Activated naive CD8-positive, alpha-beta T cell treated with anti-CD3 and anti-CD28 coated beads, Interleukin-2, amount 50 U/mL, for 24 hours (primary cell): ENCODE measurements around the gene NOL4L.

ENCODE experiments used
- ATAC-seq: fragments of 150-1000 bp; cut with Tn5 transposase; one replicate; pipeline ENCODE4 v1.10.0; 2021
- DNase-seq: peaks from one replicate; pipeline ENCODE4 v3.0.0; 2021
- H3K27ac Mint-ChIP-seq: one replicate; pipeline ENCODE4 v1.8.0; 2021; ENCODE audit warnings: mild to moderate bottlenecking, mixed read lengths
- H3K27me3 Mint-ChIP-seq: one replicate; pipeline ENCODE4 v1.8.0; 2021; ENCODE audit warnings: mixed read lengths
- H3K36me3 Mint-ChIP-seq: one replicate; pipeline ENCODE4 v1.8.0; 2021; ENCODE audit warnings: low read depth, mixed read lengths
- H3K4me1 Mint-ChIP-seq: one replicate; pipeline ENCODE4 v1.8.0; 2021; ENCODE audit warnings: mixed read lengths
- H3K4me3 Mint-ChIP-seq: one replicate; pipeline ENCODE4 v1.8.0; 2021; ENCODE audit warnings: mild to moderate bottlenecking, moderate library complexity, mixed read lengths
- H3K9me3 Mint-ChIP-seq: one replicate; pipeline ENCODE4 v1.8.0; 2021; ENCODE audit warnings: mixed read lengths

NOL4L gene, protein sequence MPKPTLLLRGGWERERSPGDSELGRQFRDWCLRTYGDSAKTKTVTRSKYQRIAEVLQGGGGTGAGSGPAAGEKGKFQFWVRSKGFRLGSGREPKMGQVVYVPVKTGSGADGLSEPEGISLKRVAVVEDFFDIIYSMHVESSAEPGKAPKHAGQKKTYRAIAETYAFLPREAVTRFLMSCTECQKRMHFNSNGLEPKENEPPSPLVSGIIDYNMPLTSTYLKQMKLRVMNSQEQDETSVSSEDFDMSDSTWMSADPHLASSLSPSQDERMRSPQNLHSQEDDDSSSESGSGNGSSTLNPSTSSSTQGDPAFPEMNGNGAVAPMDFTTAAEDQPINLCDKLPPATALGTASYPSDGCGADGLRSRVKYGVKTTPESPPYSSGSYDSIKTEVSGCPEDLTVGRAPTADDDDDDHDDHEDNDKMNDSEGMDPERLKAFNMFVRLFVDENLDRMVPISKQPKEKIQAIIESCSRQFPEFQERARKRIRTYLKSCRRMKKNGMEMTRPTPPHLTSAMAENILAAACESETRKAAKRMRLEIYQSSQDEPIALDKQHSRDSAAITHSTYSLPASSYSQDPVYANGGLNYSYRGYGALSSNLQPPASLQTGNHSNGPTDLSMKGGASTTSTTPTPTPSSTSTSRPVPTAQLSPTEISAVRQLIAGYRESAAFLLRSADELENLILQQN

GRCh38 chr20:32585011-32585585, at the start of gene NOL4L:
TSS of gene NOL4L (minus strand) at chr20:32585333. CDS start at chr20:32584890, 443 bp downstream.
- Mint-ChIP-seq H3K36me3 (no peaks in the 10 kb centered on the region), H3K4me3 (peak within 1 kb of the TSS; percentile 84), H3K4me1 (peaks cover 36% of the 10 kb centered on the region), H3K27me3 (peaks cover 21% of the 10 kb centered on the region), H3K27ac (peak within 1 kb of the TSS; percentile 80), H3K9me3 (no peaks in the 10 kb centered on the region)
- ATAC-seq: peak; percentile 21
- DNase-seq: peak; percentile 47

DNA sequence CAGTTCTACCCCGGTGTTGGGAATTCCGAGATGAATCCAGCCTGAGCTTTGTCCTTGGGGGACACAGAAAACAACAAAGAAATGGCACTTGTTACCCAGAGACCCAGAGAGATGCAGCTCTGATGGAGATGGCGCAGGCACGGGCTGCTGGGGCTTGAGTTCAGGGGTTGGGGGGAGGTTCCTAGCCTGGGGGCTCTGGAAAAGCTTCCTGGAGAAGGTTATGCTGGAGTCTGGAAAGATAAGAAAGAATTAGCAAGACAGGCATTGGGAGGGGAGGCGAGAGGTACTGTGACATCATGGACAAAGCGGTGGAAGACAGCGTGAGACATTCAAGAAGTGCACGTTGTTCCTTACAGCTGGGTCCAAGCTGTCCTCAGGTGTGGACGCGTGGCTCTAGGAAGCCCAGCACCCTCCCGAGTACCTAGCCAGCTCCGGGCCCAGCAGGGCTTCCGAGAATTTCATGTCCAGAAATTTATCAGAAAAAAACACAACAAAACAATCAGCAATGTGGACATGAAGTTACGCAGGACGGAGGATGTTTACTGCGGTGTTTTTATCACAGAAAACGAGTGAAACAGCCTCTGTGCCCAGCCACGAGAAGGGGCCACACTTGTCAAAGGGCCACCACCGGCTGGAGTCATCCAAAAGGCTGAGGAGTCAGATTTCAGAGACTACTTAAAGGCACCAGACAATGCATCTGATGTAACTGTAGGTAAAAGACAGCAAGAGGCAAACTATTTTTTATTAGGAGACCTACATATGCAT, 49.1 kb upstream of the NOL4L start:
- no peak overlapping the region for H3K4me3 Mint-ChIP-seq
- no peaks in the 10 kb centered on the region for H3K9me3 Mint-ChIP-seq
- no peak for ATAC-seq
- no peak overlapping the region for H3K27ac Mint-ChIP-seq
- DNase-seq: no peak
- no peaks in the 10 kb centered on the region for H3K27me3 Mint-ChIP-seq
- H3K36me3 Mint-ChIP-seq: no peaks in the 10 kb centered on the region
- H3K4me1 Mint-ChIP-seq: peaks cover under 1% of the 10 kb centered on the region

DNA sequence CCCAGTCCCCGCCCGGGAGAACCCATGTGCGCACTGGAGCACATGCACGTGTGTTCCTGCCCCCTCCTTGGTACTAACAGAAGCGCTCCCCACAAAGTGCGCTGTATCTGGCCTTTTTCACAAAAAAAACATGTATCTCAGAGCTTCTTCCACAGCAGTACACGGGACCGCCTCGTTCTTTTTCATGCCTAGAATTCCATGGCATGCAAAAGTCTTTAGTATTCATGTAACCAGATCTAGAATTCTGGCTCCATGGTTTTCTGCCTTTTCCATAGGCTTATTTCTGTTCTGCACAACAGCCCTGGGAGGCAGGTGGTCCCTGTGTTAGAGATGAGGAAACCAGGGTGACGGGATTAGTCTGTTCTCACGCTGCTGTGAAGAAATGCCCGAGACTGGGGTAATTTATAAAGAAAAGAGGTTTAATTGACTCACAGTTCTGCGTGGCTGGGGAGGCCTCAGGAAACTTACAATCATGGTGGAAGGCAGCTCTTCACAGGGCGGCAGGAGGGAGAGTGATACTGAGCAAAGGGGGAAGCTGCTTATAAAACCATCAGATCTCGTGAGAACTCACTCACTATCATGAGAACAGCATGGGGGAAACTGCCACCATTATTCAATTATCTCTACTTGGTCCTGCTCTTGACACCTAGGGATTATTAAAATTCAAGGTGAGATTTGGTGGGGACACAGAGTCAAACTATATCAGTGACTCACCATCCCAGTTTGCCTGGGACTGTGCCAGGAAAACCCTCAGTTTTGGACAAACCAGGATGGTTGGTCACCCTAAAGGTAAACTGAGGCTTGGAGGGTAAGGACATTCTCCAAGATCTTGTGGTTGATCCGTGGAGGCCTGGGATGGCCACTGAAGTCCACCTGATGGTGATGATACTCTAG, 47.6 kb upstream of the NOL4L start:
- no peak overlapping the region for H3K27ac Mint-ChIP-seq
- H3K36me3 Mint-ChIP-seq: no peaks in the 10 kb centered on the region
- H3K27me3 Mint-ChIP-seq: no peaks in the 10 kb centered on the region
- no peaks in the 10 kb centered on the region for H3K9me3 Mint-ChIP-seq
- no peak for DNase-seq
- ATAC-seq: no peak
- H3K4me3 Mint-ChIP-seq: no peak overlapping the region
- peaks cover 10% of the 10 kb centered on the region for H3K4me1 Mint-ChIP-seq

GRCh38 chr20:32631933-32632460, 46.9 kb upstream of the NOL4L start:
- Mint-ChIP-seq H3K27ac (no peak overlapping the region), H3K36me3 (no peaks in the 10 kb centered on the region), H3K27me3 (no peaks in the 10 kb centered on the region), H3K4me1 (peaks cover 14% of the 10 kb centered on the region), H3K9me3 (no peaks in the 10 kb centered on the region), H3K4me3 (no peak overlapping the region)
- ATAC-seq (no peak), DNase-seq (no peak)

DNA sequence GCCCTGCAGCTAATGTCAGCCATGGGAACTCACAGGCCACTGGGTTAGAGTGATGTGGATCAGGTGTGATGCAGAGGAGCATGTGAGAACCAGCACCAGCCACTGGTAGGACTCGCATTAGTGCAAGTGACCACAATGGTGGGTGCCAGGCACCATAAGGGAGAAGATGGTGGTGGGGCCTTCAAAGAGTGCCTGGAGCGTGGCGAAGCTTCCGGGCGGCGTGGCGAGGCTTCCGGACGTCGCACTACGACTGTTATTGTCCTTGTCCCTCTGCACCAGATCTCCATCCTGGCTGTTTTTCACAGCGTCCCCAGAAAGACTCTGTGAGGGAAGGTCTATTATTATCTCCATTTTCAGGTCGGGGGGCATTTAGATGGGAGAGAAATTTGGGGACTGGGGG, 44.7 kb upstream of the NOL4L start:
- H3K27ac Mint-ChIP-seq: no peak overlapping the region
- no peaks in the 10 kb centered on the region for H3K27me3 Mint-ChIP-seq
- H3K9me3 Mint-ChIP-seq: no peaks in the 10 kb centered on the region
- no peaks in the 10 kb centered on the region for H3K36me3 Mint-ChIP-seq
- peaks cover 14% of the 10 kb centered on the region for H3K4me1 Mint-ChIP-seq
- ATAC-seq: no peak
- H3K4me3 Mint-ChIP-seq: no peak overlapping the region
- no peak for DNase-seq

GRCh38 chr20:32628960-32629530, 43.9 kb upstream of the NOL4L start:
- DNase-seq (no peak), ATAC-seq (no peak)
- H3K36me3 Mint-ChIP-seq: no peaks in the 10 kb centered on the region
- peaks cover 14% of the 10 kb centered on the region for H3K4me1 Mint-ChIP-seq
- H3K27me3 Mint-ChIP-seq: no peaks in the 10 kb centered on the region
- H3K9me3 Mint-ChIP-seq: no peaks in the 10 kb centered on the region
- no peak overlapping the region for H3K27ac Mint-ChIP-seq
- no peak overlapping the region for H3K4me3 Mint-ChIP-seq

- DNase-seq: no peak
- Mint-ChIP-seq H3K4me3 (no peak overlapping the region), H3K27me3 (no peaks in the 10 kb centered on the region), H3K4me1 (peaks cover 14% of the 10 kb centered on the region), H3K9me3 (no peaks in the 10 kb centered on the region), H3K27ac (no peak overlapping the region), H3K36me3 (no peaks in the 10 kb centered on the region)
- ATAC-seq: peak; percentile 6
Observed at GRCh38 chr20:32626859-32627636, 41.9 kb upstream of the NOL4L start.

DNA sequence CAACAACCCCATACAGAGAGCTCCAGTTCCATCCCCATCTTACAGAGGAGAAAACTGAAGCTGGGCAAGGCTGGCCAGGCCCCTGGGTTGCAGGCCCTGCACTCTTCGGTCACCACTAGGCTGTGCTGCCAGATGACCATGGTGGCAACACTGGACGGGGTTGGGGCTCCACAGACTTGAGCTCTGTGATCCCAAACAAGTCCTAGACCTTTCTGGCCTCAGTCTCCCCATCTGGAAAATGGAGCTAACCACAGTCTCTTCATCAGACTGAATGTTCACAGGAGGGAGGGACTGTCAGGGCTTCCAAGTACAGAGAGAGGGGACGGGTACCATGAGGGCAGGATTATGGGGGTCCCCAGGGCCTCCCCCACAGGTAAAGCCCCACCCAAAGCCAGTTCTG, 41.3 kb upstream of the NOL4L start:
- no peaks in the 10 kb centered on the region for H3K9me3 Mint-ChIP-seq
- no peak overlapping the region for H3K27ac Mint-ChIP-seq
- peaks cover 14% of the 10 kb centered on the region for H3K4me1 Mint-ChIP-seq
- H3K4me3 Mint-ChIP-seq: no peak overlapping the region
- ATAC-seq: no peak
- no peak for DNase-seq
- no peaks in the 10 kb centered on the region for H3K27me3 Mint-ChIP-seq
- H3K36me3 Mint-ChIP-seq: no peaks in the 10 kb centered on the region

DNA sequence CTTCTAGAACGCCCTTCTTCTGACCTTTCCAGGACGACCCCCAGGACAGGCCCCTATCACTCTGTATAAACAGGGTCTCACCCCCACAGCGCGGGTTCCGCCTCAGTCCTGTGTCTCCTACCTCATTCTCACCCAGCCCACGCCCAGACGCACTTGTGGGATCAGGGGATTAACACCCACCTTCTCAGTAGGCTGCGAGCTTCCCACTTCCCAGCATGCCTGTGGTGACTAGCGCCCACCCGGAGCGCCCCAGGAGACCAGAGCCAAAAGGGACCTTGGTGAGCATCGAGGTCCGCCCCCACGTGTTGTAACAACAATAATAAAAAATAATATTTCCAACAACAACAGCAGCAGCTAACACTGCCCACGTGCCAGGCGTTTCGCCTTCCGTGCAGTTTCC, 40.9 kb upstream of the NOL4L start:
- no peak overlapping the region for H3K27ac Mint-ChIP-seq
- no peak for ATAC-seq
- no peaks in the 10 kb centered on the region for H3K36me3 Mint-ChIP-seq
- peaks cover 14% of the 10 kb centered on the region for H3K4me1 Mint-ChIP-seq
- no peak overlapping the region for H3K4me3 Mint-ChIP-seq
- no peaks in the 10 kb centered on the region for H3K9me3 Mint-ChIP-seq
- no peaks in the 10 kb centered on the region for H3K27me3 Mint-ChIP-seq
- DNase-seq: no peak

GRCh38 chr20:32624687-32625345, 39.7 kb upstream of the NOL4L start:
- H3K36me3 Mint-ChIP-seq: no peaks in the 10 kb centered on the region
- H3K27ac Mint-ChIP-seq: no peak overlapping the region
- DNase-seq (no peak), ATAC-seq (no peak)
- peaks cover 14% of the 10 kb centered on the region for H3K4me1 Mint-ChIP-seq
- H3K9me3 Mint-ChIP-seq: no peaks in the 10 kb centered on the region
- no peak overlapping the region for H3K4me3 Mint-ChIP-seq
- no peaks in the 10 kb centered on the region for H3K27me3 Mint-ChIP-seq

GRCh38 chr20:32623667-32624157, 38.6 kb upstream of the NOL4L start:
- H3K4me1 Mint-ChIP-seq: peaks cover 10% of the 10 kb centered on the region
- no peak overlapping the region for H3K27ac Mint-ChIP-seq
- H3K9me3 Mint-ChIP-seq: no peaks in the 10 kb centered on the region
- no peak overlapping the region for H3K4me3 Mint-ChIP-seq
- ATAC-seq: no peak
- no peaks in the 10 kb centered on the region for H3K36me3 Mint-ChIP-seq
- H3K27me3 Mint-ChIP-seq: no peaks in the 10 kb centered on the region
- no peak for DNase-seq
